ENCODE results near the gene TSSC4. TPM values are rescaled to one million over a fixed set of nuclear protein-coding genes. Genes with fewer than 3 reads are reported as not detected.

TSSC4 gene
- total RNA-seq, 1 donor from 2014 or later = 38.8 TPM

DNA sequence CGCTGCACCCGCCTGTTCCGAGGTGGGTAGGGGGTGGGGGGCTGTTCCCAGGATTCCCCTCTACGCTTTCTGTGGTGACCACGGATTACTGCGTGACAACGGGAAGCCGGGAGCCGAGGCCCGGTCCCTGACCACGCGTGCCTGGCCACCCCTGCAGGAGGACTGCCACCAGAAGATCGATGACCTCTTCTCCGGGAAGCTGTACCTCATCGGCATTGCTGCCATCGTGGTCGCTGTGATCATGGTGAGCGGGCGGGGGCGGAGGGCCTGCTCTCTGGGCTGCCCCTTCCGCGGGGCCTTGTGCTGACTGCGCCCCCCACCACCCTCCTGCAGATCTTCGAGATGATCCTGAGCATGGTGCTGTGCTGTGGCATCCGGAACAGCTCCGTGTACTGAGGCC, 4.1 kb upstream of the TSSC4 start:
- ATAC-seq (no peak), DNase-seq (no peak)
- no peak for TF ChIP-seq CTCF (IDR thresholded peaks at IDR 0.05)
- Histone ChIP-seq H3K27ac (no peak overlapping the region), H3K9me3 (no peaks in the 10 kb centered on the region), H3K36me3 (peaks cover 70% of the 10 kb centered on the region), H3K27me3 (ENCODE audit: low read depth) (no peaks in the 10 kb centered on the region), H3K4me1 (peaks cover 20% of the 10 kb centered on the region), H3K4me3 (no peak overlapping the region)
- intact Hi-C loops (cut with DNase I) = no loop called here

DNA sequence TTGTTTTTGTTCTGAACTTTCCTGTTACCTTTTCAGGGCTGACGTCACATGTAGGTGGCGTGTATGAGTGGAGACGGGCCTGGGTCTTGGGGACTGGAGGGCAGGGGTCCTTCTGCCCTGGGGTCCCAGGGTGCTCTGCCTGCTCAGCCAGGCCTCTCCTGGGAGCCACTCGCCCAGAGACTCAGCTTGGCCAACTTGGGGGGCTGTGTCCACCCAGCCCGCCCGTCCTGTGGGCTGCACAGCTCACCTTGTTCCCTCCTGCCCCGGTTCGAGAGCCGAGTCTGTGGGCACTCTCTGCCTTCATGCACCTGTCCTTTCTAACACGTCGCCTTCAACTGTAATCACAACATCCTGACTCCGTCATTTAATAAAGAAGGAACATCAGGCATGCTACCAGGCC, 3.5 kb upstream of the TSSC4 start:
- Histone ChIP-seq H3K36me3 (peaks cover 65% of the 10 kb centered on the region), H3K4me1 (peaks cover 23% of the 10 kb centered on the region), H3K27ac (no peak overlapping the region), H3K27me3 (ENCODE audit: low read depth) (no peaks in the 10 kb centered on the region), H3K9me3 (no peaks in the 10 kb centered on the region), H3K4me3 (no peak overlapping the region)
- intact Hi-C loops (cut with DNase I) = no loop called here
- no peak for ATAC-seq
- DNase-seq = no peak
- no peak for TF ChIP-seq CTCF (IDR thresholded peaks at IDR 0.05)

DNA sequence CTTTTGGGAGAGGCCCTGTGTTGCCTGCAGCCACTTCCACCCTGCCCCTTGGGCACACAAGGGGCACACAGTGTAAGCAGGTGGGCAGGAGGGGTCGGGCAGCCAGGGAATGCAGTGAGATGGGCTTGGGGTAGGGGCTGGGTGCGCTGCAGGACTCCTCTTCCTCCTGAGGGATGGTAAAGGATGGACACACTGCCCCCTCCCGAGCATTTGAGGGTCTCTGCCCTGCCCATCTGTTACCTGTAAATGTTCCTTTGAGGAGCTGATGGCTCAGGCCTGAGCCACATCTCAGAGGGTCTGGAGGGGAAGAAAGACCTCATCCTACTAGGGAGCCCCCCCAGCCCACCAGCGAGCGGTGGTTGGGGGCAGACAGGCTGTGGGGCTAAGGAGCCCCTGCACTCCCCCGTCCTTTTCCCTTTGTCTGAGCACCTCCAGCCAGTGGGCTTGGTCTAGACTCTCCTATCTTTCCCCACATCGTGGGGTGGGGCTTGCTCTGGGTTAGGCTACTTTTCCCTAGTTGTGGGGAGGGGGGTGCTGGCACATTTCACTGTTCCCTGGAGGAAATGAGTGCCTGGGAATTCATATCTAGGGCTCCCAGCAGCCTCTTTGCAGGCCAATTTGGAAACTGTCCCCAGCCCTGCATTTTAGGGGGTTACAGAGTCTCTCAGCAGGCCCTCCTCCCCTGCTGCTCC, 1.7 kb upstream of the TSSC4 start:
- no peak for TF ChIP-seq CTCF (IDR thresholded peaks at IDR 0.05)
- Histone ChIP-seq H3K9me3 (no peaks in the 10 kb centered on the region), H3K4me3 (peak overlapping the region; percentile 74), H3K4me1 (peaks cover 28% of the 10 kb centered on the region), H3K27me3 (ENCODE audit: low read depth) (no peaks in the 10 kb centered on the region), H3K27ac (peak overlapping the region; percentile 99), H3K36me3 (peaks cover 66% of the 10 kb centered on the region)
- intact Hi-C loops (cut with DNase I) = no loop called here
- no peak for DNase-seq
- no peak for ATAC-seq

DNA sequence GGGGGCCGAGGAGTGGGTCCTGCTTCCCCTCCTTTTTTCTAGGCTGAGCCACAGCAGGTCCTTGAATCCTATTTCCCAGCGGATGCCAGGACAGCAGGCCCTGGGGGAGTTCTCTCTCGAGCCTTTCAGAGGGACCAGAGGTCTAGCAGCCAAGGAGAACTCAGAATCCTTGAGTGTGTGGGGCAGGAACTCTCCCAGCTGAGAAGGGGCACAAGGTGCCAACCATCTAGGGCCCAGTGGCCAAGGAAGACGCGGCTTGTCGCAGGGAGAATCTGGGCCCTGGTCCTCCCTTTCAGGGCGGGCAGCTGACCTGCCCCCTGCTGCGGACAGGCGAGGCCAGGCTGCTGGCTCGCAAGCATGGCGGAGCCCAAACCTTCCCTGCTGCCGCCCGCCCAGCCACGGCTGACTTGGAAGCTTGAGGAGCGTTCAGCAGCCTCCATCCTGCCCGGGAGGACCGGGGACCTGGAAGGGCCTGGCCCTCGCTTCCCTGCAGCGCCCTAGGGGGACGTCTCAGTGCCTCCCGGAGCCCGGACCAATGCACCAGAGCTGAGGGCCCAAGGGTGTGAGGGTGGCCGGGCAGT, 972 bp upstream of the TSSC4 start:
- Histone ChIP-seq H3K27ac (peak overlapping the region; percentile 99), H3K36me3 (peaks cover 65% of the 10 kb centered on the region), H3K4me1 (peaks cover 28% of the 10 kb centered on the region), H3K9me3 (no peaks in the 10 kb centered on the region), H3K4me3 (peak overlapping the region; percentile 74), H3K27me3 (ENCODE audit: low read depth) (no peaks in the 10 kb centered on the region)
- intact Hi-C loops (cut with DNase I) = no loop called here
- no peak for TF ChIP-seq CTCF (IDR thresholded peaks at IDR 0.05)
- ATAC-seq (peak; percentile 18 to 26), DNase-seq (no peak)

- H3K9me3 ChIP-seq = no peaks in the 10 kb centered on the region
- ATAC-seq = peak; percentile 0 to 18
- no peak for DNase-seq
- H3K27ac ChIP-seq = peak overlapping the region; percentile 92
- no peaks in the 10 kb centered on the region for H3K27me3 ChIP-seq (ENCODE audit: low read depth)
- intact Hi-C loops (cut with DNase I) = no loop called here
- peak overlapping the region; percentile 98 for H3K4me3 ChIP-seq
- peaks cover 28% of the 10 kb centered on the region for H3K4me1 ChIP-seq
- no peak for TF ChIP-seq CTCF (IDR thresholded peaks at IDR 0.05)
- H3K36me3 ChIP-seq = peaks cover 52% of the 10 kb centered on the region
Observed at GRCh38 chr11:2400762-2401435, 349 bp downstream of the TSSC4 start.

Measured in lower lobe of right lung (tissue), 2 donors.